WTC11 (cell line): ENCODE measurements around the gene KCNIP4.

Experiments
- CREB1 ChIP-seq: sonication (generic); formaldehyde crosslinking; IDR thresholded peaks from 2 replicates; pipeline ENCODE4 v1.8.0; 2023; ENCODE audit warnings: mild to moderate bottlenecking, missing genetic modification reagents
- CTCF ChIP-seq: fragments of 200-600 bp; IDR thresholded peaks from 2 replicates; pipeline ENCODE4 v1.8.0; 2022; ENCODE audit warnings: antibody characterized with exemption
- GRHL2 ChIP-seq: fragments of 250-450 bp; sonication (Bioruptor Pico); IDR thresholded peaks from 2 replicates; pipeline ENCODE4 v1.8.0; 2022; ENCODE audit warnings: mild to moderate bottlenecking, moderate library complexity; ENCODE audit not compliant: insufficient replicate concordance, severe bottlenecking
- HMGXB4 ChIP-seq: sonication (generic); formaldehyde crosslinking; IDR thresholded peaks from 2 replicates; pipeline ENCODE4 v1.8.1; 2023; ENCODE audit warnings: mild to moderate bottlenecking, moderate library complexity, missing genetic modification reagents
- PRDM15 ChIP-seq: sonication (generic); formaldehyde crosslinking; IDR thresholded peaks from 2 replicates; pipeline ENCODE4 v1.8.0; 2022; ENCODE audit warnings: missing genetic modification reagents
- SP1 ChIP-seq: sonication (generic); formaldehyde crosslinking; conservative IDR thresholded peaks from 2 replicates; pipeline ENCODE4 v1.8.1; 2022; ENCODE audit warnings: missing genetic modification reagents
- TCF7 ChIP-seq: sonication (generic); formaldehyde crosslinking; IDR thresholded peaks from 2 replicates; pipeline ENCODE4 v1.8.0; 2022; ENCODE audit warnings: mild to moderate bottlenecking, low read depth, missing genetic modification reagents, moderate library complexity
- ZBTB43 ChIP-seq: sonication (generic); formaldehyde crosslinking; IDR thresholded peaks from 2 replicates; pipeline ENCODE4 v1.8.1; 2023; ENCODE audit warnings: mild to moderate bottlenecking, missing genetic modification reagents
- TF ChIP-seq, protein P1 (sequence below): sonication (generic); formaldehyde crosslinking; IDR thresholded peaks from 2 replicates; pipeline ENCODE4 v1.8.1; 2023; ENCODE audit warnings: mild to moderate bottlenecking, missing genetic modification reagents, moderate library complexity
- TF ChIP-seq, protein P2 (sequence below): sonication (generic); formaldehyde crosslinking; IDR thresholded peaks from 2 replicates; pipeline ENCODE4 v1.8.1; 2022; ENCODE audit warnings: low read depth, mild to moderate bottlenecking, moderate library complexity, missing genetic modification reagents, borderline replicate concordance

- TF ChIP-seq PRDM15 (CRISPR knock-in tag) (no peak), CTCF (no peak), TCF7 (no peak), HMGXB4 (CRISPR knock-in tag) (no peak), SP1 (CRISPR knock-in tag) (no peak), ZBTB43 (CRISPR knock-in tag) (no peak), GRHL2 (CRISPR knock-in tag) (no peak), CREB1 (no peak)
- TF ChIP-seq, protein P1, sequence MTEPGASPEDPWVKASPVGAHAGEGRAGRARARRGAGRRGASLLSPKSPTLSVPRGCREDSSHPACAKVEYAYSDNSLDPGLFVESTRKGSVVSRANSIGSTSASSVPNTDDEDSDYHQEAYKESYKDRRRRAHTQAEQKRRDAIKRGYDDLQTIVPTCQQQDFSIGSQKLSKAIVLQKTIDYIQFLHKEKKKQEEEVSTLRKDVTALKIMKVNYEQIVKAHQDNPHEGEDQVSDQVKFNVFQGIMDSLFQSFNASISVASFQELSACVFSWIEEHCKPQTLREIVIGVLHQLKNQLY (CRISPR knock-in tag) = no peak
- TF ChIP-seq, protein P2, sequence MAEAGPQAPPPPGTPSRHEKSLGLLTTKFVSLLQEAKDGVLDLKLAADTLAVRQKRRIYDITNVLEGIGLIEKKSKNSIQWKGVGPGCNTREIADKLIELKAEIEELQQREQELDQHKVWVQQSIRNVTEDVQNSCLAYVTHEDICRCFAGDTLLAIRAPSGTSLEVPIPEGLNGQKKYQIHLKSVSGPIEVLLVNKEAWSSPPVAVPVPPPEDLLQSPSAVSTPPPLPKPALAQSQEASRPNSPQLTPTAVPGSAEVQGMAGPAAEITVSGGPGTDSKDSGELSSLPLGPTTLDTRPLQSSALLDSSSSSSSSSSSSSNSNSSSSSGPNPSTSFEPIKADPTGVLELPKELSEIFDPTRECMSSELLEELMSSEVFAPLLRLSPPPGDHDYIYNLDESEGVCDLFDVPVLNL (CRISPR knock-in tag) = no peak
Observed at GRCh38 chr4:21018817-21019216, 929.8 kb downstream of the KCNIP4 start.
